ENCODE data around the gene OPA1.

DNA sequence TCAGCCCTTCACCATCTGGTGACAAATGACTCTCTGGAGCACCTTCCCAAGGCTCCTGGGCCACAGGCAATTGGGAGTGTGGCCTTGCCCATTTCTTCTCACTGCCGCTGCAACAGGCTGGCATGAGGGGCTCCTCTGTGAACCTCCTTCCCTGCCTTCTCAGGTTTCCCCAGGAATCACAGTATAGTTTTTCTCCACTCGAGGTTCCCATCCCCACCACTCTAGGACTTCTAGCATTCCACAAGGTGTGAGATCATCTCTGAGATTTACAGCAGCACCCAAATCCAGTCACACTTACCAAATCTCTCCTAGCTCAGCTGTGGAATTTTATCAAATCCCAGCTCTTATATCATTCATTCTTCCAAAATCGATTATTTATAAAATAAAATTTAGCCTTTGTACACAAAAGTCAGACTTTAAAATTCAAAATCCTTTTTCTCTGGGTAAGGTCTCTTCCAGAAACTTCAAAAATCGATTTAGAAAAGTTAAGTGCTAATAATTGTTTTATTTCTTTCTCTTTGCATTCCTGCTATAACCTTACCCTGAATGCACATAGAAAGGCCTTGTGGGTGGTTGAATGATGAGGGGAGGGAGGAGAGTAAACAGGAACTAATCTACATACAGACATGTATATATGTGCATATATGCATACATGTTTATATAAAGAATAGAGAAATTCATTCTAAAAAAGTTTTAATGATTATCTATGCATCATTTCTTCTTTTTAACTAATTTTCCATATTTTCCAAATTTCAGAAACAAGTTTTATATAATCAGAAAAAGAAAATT lies 19.4 kb upstream of the OPA1 start:
- TF ChIP-seq, protein P1, sequence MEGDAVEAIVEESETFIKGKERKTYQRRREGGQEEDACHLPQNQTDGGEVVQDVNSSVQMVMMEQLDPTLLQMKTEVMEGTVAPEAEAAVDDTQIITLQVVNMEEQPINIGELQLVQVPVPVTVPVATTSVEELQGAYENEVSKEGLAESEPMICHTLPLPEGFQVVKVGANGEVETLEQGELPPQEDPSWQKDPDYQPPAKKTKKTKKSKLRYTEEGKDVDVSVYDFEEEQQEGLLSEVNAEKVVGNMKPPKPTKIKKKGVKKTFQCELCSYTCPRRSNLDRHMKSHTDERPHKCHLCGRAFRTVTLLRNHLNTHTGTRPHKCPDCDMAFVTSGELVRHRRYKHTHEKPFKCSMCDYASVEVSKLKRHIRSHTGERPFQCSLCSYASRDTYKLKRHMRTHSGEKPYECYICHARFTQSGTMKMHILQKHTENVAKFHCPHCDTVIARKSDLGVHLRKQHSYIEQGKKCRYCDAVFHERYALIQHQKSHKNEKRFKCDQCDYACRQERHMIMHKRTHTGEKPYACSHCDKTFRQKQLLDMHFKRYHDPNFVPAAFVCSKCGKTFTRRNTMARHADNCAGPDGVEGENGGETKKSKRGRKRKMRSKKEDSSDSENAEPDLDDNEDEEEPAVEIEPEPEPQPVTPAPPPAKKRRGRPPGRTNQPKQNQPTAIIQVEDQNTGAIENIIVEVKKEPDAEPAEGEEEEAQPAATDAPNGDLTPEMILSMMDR (conservative IDR thresholded peaks at IDR 0.05; ENCODE audit: low read depth, low read length), result no peak
- TF ChIP-seq EZH2phosphoT487 (IDR thresholded peaks at IDR 0.05; ENCODE audit: borderline replicate concordance, low read length), result no peak
